HEK293 (cell line): ENCODE measurements around the gene ASPHD1.
A peak's percentile ranks its signal among the peaks of the same experiment; 100 is the strongest.

Experiments
- GFI1B ChIP-seq: fragments of 450-650 bp; formaldehyde crosslinking; IDR thresholded peaks from 2 replicates; pipeline ENCODE4 v1.5.1; 2016; ENCODE audit warnings: missing biosample characterization, missing genetic modification characterization
- GLI4 ChIP-seq: fragments of 450-650 bp; formaldehyde crosslinking; IDR thresholded peaks from 2 replicates; pipeline ENCODE4 v1.5.1; 2016; ENCODE audit warnings: missing biosample characterization, missing genetic modification characterization
- GLIS1 ChIP-seq: fragments of 450-650 bp; formaldehyde crosslinking; IDR thresholded peaks from 2 replicates; pipeline ENCODE4 v1.5.1; 2016; ENCODE audit warnings: missing biosample characterization, missing genetic modification characterization
- IKZF3 ChIP-seq: fragments of 450-650 bp; IDR thresholded peaks from 2 replicates; pipeline ENCODE4 v1.5.0; 2018; ENCODE audit warnings: missing biosample characterization, mild to moderate bottlenecking, missing genetic modification characterization, moderate library complexity
- SALL2 ChIP-seq: fragments of 450-650 bp; formaldehyde crosslinking; IDR thresholded peaks from 2 replicates; pipeline ENCODE4 v1.5.0; 2017; ENCODE audit warnings: missing biosample characterization, mild to moderate bottlenecking, missing genetic modification characterization, borderline replicate concordance
- TRIM28 ChIP-seq: IDR thresholded peaks from 2 replicates; pipeline ENCODE4 v1.6.1; 2011; ENCODE audit warnings: low read length, control low read depth, borderline replicate concordance
- WT1 ChIP-seq: fragments of 450-650 bp; formaldehyde crosslinking; IDR thresholded peaks from 2 replicates; pipeline ENCODE4 v1.5.1; 2016; ENCODE audit warnings: missing biosample characterization, missing genetic modification characterization
- ZBTB11 ChIP-seq: fragments of 450-650 bp; formaldehyde crosslinking; conservative IDR thresholded peaks from 2 replicates; pipeline ENCODE4 v1.5.1; 2016; ENCODE audit warnings: low read depth, missing biosample characterization, missing genetic modification characterization
- ZBTB7A ChIP-seq: fragments of 450-650 bp; formaldehyde crosslinking; IDR thresholded peaks from 2 replicates; pipeline ENCODE4 v1.5.1; 2016; ENCODE audit warnings: low read depth, missing biosample characterization, missing genetic modification characterization
- ZEB2 ChIP-seq: fragments of 450-650 bp; formaldehyde crosslinking; IDR thresholded peaks from 2 replicates; pipeline ENCODE4 v1.5.1; 2016; ENCODE audit warnings: missing biosample characterization, missing genetic modification characterization
- ZFP41 ChIP-seq: fragments of 450-650 bp; formaldehyde crosslinking; IDR thresholded peaks from 2 replicates; pipeline ENCODE4 v1.5.1; 2016; ENCODE audit warnings: missing biosample characterization, missing genetic modification characterization, borderline replicate concordance
- ZNF10 ChIP-seq: fragments of 450-650 bp; formaldehyde crosslinking; IDR thresholded peaks from 2 replicates; pipeline ENCODE4 v1.5.1; 2017; ENCODE audit warnings: missing biosample characterization, missing genetic modification characterization
- ZNF114 ChIP-seq: fragments of 450-650 bp; formaldehyde crosslinking; IDR thresholded peaks from 2 replicates; pipeline ENCODE4 v1.5.0; 2017; ENCODE audit warnings: missing biosample characterization, missing genetic modification characterization
- ZNF146 ChIP-seq: fragments of 450-650 bp; formaldehyde crosslinking; IDR thresholded peaks from 2 replicates; pipeline ENCODE4 v1.5.1; 2016; ENCODE audit warnings: missing biosample characterization, missing genetic modification characterization
- ZNF157 ChIP-seq: fragments of 450-650 bp; formaldehyde crosslinking; IDR thresholded peaks from 2 replicates; pipeline ENCODE4 v1.5.1; 2016; ENCODE audit warnings: missing biosample characterization, missing genetic modification characterization
- ZNF266 ChIP-seq: fragments of 450-650 bp; formaldehyde crosslinking; IDR thresholded peaks from 2 replicates; pipeline ENCODE4 v1.5.1; 2016; ENCODE audit warnings: missing biosample characterization, missing genetic modification characterization, low read depth
- ZNF292 ChIP-seq: fragments of 450-650 bp; formaldehyde crosslinking; IDR thresholded peaks from 2 replicates; pipeline ENCODE4 v1.5.1; 2016; ENCODE audit warnings: low read depth, missing biosample characterization, missing genetic modification characterization, borderline replicate concordance
- ZNF433 ChIP-seq: fragments of 450-650 bp; formaldehyde crosslinking; IDR thresholded peaks from 2 replicates; pipeline ENCODE4 v1.5.1; 2016; ENCODE audit warnings: missing biosample characterization, missing genetic modification characterization, low read depth
- ZNF501 ChIP-seq: fragments of 450-650 bp; formaldehyde crosslinking; IDR thresholded peaks from 2 replicates; pipeline ENCODE4 v1.5.1; 2016; ENCODE audit warnings: missing biosample characterization, missing genetic modification characterization
- ZNF560 ChIP-seq: fragments of 450-650 bp; formaldehyde crosslinking; IDR thresholded peaks from 2 replicates; pipeline ENCODE4 v1.5.1; 2017; ENCODE audit warnings: missing biosample characterization, missing genetic modification characterization, borderline replicate concordance
- ZNF623 ChIP-seq: fragments of 450-650 bp; formaldehyde crosslinking; IDR thresholded peaks from 2 replicates; pipeline ENCODE4 v1.5.1; 2016; ENCODE audit warnings: missing biosample characterization, missing genetic modification characterization
- ZNF629 ChIP-seq: fragments of 450-650 bp; formaldehyde crosslinking; IDR thresholded peaks from 2 replicates; pipeline ENCODE4 v1.5.1; 2017; ENCODE audit warnings: missing biosample characterization, missing genetic modification characterization
- ZNF639 ChIP-seq: fragments of 450-650 bp; formaldehyde crosslinking; IDR thresholded peaks from 2 replicates; pipeline ENCODE4 v1.5.1; 2016; ENCODE audit warnings: missing biosample characterization, missing genetic modification characterization
- ZNF677 ChIP-seq: fragments of 450-650 bp; IDR thresholded peaks from 2 replicates; pipeline ENCODE4 v1.5.0; 2018; ENCODE audit warnings: missing biosample characterization, mild to moderate bottlenecking, missing genetic modification characterization, moderate library complexity
- ZNF707 ChIP-seq: fragments of 450-650 bp; formaldehyde crosslinking; IDR thresholded peaks from 2 replicates; pipeline ENCODE4 v1.5.1; 2016; ENCODE audit warnings: missing biosample characterization, missing genetic modification characterization
- ZNF830 ChIP-seq: fragments of 450-650 bp; IDR thresholded peaks from 2 replicates; pipeline ENCODE4 v1.5.0; 2018; ENCODE audit warnings: missing biosample characterization, missing genetic modification characterization, low read depth, mild to moderate bottlenecking, moderate library complexity
- TF ChIP-seq, protein P1 (sequence below): fragments of 450-650 bp; formaldehyde crosslinking; IDR thresholded peaks from 2 replicates; pipeline ENCODE4 v1.5.1; 2016; ENCODE audit warnings: missing biosample characterization, missing genetic modification characterization
- TF ChIP-seq, protein P2 (sequence below): fragments of 450-650 bp; formaldehyde crosslinking; IDR thresholded peaks from 2 replicates; pipeline ENCODE4 v1.5.1; 2016; ENCODE audit warnings: missing biosample characterization, missing genetic modification characterization
- TF ChIP-seq, protein P3 (sequence below): fragments of 450-650 bp; formaldehyde crosslinking; IDR thresholded peaks from 2 replicates; pipeline ENCODE4 v1.5.1; 2017; ENCODE audit warnings: missing biosample characterization, missing genetic modification characterization

Gene ASPHD1

DNA sequence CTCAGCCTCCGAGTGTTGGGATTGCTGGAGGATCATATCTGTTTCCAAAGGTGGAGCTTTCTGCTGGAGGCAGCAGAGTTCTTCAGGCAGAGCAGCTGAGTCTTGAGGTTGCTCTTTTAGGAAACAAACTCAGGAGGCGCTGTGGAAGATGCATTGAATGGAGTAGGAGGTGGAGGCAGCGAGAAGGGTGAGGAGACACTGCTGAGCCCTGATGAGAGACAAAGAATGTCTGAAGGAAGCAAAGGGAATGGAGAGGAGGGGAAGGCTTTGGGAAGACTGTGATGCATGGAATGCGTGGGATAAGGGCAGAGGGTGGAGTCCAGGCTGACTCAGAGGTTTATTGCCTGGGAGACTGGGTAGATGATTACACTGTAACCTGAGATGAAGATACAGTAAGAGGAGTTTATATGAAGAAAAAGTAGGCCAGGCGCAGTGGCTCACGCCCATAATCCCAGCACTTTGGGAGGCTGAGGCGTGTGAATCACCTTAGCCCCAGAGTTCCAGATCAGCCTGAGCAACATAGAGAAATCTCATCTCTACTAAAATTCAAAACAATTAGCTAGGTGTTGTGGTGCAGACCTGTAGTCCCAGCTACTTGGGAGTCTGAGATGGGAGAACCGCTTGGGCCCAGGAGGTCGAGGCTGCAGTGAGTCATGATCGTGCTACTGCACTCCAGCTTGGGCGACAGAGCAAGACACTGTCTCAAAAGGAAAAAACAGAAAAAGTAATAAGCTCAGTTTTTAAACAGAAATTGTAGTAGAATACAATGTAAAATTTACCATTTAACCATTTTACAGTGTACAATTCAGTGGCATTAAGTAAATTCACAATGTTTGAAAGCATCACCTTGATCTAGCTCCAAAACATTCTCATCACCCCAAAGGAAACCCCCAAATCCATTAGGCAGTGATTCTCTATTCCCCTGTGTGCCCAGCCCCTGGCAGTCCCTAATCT, 43.8 kb downstream of the ASPHD1 start (continued):
- TF ChIP-seq, protein P1, sequence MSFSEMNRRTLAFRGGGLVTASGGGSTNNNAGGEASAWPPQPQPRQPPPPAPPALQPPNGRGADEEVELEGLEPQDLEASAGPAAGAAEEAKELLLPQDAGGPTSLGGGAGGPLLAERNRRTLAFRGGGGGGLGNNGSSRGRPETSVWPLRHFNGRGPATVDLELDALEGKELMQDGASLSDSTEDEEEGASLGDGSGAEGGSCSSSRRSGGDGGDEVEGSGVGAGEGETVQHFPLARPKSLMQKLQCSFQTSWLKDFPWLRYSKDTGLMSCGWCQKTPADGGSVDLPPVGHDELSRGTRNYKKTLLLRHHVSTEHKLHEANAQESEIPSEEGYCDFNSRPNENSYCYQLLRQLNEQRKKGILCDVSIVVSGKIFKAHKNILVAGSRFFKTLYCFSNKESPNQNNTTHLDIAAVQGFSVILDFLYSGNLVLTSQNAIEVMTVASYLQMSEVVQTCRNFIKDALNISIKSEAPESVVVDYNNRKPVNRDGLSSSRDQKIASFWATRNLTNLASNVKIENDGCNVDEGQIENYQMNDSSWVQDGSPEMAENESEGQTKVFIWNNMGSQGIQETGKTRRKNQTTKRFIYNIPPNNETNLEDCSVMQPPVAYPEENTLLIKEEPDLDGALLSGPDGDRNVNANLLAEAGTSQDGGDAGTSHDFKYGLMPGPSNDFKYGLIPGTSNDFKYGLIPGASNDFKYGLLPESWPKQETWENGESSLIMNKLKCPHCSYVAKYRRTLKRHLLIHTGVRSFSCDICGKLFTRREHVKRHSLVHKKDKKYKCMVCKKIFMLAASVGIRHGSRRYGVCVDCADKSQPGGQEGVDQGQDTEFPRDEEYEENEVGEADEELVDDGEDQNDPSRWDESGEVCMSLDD (tag by site-specific recombination), result no peak
- TF ChIP-seq ZNF639 (peak; percentile 84), ZEB2 (tag by site-specific recombination) (peak; percentile 99), ZNF560 (tag by site-specific recombination) (no peak), TRIM28 (peak; percentile 99), ZNF292 (tag by site-specific recombination) (no peak), ZNF830 (no peak), ZNF623 (no peak), WT1 (tag by site-specific recombination) (peak; percentile 96), ZNF707 (tag by site-specific recombination) (no peak), ZNF157 (tag by site-specific recombination) (no peak), IKZF3 (peak; percentile 98), ZNF266 (tag by site-specific recombination) (no peak), ZNF10 (tag by site-specific recombination) (peak; percentile 9; the same call in 1 of the 2 replicates), SALL2 (tag by site-specific recombination) (no peak), ZNF501 (tag by site-specific recombination) (0 out of 2 replicates have a peak, but pooled peaks have one; percentile 28), GLI4 (tag by site-specific recombination) (no peak), ZBTB7A (no peak), GLIS1 (tag by site-specific recombination) (peak; percentile 85), ZNF629 (peak; percentile 93), ZNF433 (tag by site-specific recombination) (no peak), ZFP41 (no peak), ZNF677 (tag by site-specific recombination) (no peak), ZNF146 (tag by site-specific recombination) (no peak), ZNF114 (tag by site-specific recombination) (no peak), ZBTB11 (tag by site-specific recombination) (no peak), GFI1B (no peak)
- TF ChIP-seq, protein P2, sequence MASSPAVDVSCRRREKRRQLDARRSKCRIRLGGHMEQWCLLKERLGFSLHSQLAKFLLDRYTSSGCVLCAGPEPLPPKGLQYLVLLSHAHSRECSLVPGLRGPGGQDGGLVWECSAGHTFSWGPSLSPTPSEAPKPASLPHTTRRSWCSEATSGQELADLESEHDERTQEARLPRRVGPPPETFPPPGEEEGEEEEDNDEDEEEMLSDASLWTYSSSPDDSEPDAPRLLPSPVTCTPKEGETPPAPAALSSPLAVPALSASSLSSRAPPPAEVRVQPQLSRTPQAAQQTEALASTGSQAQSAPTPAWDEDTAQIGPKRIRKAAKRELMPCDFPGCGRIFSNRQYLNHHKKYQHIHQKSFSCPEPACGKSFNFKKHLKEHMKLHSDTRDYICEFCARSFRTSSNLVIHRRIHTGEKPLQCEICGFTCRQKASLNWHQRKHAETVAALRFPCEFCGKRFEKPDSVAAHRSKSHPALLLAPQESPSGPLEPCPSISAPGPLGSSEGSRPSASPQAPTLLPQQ (tag by site-specific recombination), result peak; percentile 75
- TF ChIP-seq, protein P3, sequence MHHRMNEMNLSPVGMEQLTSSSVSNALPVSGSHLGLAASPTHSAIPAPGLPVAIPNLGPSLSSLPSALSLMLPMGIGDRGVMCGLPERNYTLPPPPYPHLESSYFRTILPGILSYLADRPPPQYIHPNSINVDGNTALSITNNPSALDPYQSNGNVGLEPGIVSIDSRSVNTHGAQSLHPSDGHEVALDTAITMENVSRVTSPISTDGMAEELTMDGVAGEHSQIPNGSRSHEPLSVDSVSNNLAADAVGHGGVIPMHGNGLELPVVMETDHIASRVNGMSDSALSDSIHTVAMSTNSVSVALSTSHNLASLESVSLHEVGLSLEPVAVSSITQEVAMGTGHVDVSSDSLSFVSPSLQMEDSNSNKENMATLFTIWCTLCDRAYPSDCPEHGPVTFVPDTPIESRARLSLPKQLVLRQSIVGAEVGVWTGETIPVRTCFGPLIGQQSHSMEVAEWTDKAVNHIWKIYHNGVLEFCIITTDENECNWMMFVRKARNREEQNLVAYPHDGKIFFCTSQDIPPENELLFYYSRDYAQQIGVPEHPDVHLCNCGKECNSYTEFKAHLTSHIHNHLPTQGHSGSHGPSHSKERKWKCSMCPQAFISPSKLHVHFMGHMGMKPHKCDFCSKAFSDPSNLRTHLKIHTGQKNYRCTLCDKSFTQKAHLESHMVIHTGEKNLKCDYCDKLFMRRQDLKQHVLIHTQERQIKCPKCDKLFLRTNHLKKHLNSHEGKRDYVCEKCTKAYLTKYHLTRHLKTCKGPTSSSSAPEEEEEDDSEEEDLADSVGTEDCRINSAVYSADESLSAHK, result peak; percentile 44
